Neural crest cell (in vitro differentiated cells): ENCODE measurements around the gene CBX2. TPM values are rescaled to one million over a fixed set of nuclear protein-coding genes. Genes with fewer than 3 reads are reported as not detected.

ENCODE experiments used
- DNase-seq: peaks from one replicate; pipeline ENCODE4 v3.0.0; 2021; ENCODE audit warnings: low read depth, mixed read lengths, low spot score
- H3K27ac Mint-ChIP-seq: one replicate; pipeline ENCODE4 v1.8.0; 2021; ENCODE audit warnings: mild to moderate bottlenecking, mixed read lengths; ENCODE audit not compliant: unreplicated experiment
- H3K27me3 Mint-ChIP-seq: 2 replicates; pipeline ENCODE4 v1.8.0; 2021; ENCODE audit warnings: low read depth, mild to moderate bottlenecking, mixed read lengths
- H3K36me3 Mint-ChIP-seq: 2 replicates; pipeline ENCODE4 v1.8.0; 2021; ENCODE audit warnings: low read depth, mild to moderate bottlenecking, mixed read lengths
- H3K4me1 Mint-ChIP-seq: 2 replicates; pipeline ENCODE4 v1.8.0; 2021; ENCODE audit warnings: mixed read lengths
- H3K4me3 Mint-ChIP-seq: one replicate; pipeline ENCODE4 v1.8.0; 2021; ENCODE audit warnings: mild to moderate bottlenecking, mixed read lengths
- H3K9me3 Mint-ChIP-seq: 2 replicates; pipeline ENCODE4 v1.8.0; 2021; ENCODE audit warnings: mixed read lengths
- total RNA-seq: library from RNA; stranded (reverse); gene quantifications from 2 replicates; pipeline ENCODE4 v1.2.1, GENCODE V29; 2021
- TF ChIP-seq, protein P1 (sequence below): fragments of 200-600 bp; sonication (generic); conservative IDR thresholded peaks from 2 replicates; pipeline ENCODE4 v1.5.0; 2021; ENCODE audit warnings: antibody characterized with exemption, mild to moderate bottlenecking

The CBX2 gene
- total RNA-seq, 1 donor from 2014 or later, result 101 TPM

DNA sequence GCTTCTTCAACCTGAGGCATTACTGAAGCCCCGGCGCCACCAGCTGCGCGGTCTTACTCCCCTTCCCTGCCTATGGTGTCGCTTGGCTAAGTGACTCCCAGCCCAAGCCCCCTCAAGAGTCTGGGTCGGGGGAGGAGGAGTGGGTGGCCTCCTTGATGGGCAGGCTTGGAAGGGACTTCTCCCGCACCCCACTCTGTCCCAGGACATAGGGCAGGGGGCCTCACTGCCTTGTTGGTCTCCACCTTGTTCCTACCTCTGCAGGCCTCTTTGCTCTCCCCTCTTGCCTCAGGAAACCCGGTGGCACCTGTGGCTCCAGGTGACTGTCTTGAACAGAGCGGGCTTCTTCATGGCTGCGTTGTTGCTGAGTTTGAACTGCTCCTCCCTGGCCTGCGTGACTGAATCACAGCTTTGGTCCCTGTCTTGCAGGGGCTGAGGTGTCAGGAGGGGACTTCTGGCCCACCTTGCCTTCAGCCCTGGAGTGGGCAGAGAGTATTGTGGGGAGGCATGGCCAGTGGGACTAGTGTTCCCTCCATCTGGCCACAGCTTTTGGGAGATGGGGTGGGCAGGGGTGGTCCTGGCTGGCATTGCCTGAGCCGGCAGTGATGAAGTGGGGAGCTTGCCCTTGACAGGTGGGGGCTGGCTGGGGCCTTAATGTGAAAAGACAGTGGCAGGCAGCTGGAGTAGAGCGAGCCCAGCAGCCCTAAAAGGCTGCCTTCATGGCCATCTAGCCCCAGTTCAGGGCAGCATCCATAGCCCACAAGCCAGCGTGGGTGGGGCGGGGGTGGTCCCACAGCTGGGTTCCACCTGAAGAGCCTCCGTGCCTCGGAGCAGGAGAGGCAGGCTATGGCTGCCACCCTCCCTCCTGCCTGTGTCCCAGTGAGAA lies 7.3 kb downstream of the CBX2 start:
- Mint-ChIP-seq H3K9me3 (no peaks in the 10 kb centered on the region), H3K4me3 (peak overlapping the region; percentile 60), H3K27ac (no peak overlapping the region), H3K36me3 (peaks cover 1% of the 10 kb centered on the region), H3K4me1 (peaks cover 35% of the 10 kb centered on the region), H3K27me3 (peaks cover 35% of the 10 kb centered on the region)
- DNase-seq, result no peak
- TF ChIP-seq, protein P1, sequence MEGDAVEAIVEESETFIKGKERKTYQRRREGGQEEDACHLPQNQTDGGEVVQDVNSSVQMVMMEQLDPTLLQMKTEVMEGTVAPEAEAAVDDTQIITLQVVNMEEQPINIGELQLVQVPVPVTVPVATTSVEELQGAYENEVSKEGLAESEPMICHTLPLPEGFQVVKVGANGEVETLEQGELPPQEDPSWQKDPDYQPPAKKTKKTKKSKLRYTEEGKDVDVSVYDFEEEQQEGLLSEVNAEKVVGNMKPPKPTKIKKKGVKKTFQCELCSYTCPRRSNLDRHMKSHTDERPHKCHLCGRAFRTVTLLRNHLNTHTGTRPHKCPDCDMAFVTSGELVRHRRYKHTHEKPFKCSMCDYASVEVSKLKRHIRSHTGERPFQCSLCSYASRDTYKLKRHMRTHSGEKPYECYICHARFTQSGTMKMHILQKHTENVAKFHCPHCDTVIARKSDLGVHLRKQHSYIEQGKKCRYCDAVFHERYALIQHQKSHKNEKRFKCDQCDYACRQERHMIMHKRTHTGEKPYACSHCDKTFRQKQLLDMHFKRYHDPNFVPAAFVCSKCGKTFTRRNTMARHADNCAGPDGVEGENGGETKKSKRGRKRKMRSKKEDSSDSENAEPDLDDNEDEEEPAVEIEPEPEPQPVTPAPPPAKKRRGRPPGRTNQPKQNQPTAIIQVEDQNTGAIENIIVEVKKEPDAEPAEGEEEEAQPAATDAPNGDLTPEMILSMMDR, result no peak

DNA sequence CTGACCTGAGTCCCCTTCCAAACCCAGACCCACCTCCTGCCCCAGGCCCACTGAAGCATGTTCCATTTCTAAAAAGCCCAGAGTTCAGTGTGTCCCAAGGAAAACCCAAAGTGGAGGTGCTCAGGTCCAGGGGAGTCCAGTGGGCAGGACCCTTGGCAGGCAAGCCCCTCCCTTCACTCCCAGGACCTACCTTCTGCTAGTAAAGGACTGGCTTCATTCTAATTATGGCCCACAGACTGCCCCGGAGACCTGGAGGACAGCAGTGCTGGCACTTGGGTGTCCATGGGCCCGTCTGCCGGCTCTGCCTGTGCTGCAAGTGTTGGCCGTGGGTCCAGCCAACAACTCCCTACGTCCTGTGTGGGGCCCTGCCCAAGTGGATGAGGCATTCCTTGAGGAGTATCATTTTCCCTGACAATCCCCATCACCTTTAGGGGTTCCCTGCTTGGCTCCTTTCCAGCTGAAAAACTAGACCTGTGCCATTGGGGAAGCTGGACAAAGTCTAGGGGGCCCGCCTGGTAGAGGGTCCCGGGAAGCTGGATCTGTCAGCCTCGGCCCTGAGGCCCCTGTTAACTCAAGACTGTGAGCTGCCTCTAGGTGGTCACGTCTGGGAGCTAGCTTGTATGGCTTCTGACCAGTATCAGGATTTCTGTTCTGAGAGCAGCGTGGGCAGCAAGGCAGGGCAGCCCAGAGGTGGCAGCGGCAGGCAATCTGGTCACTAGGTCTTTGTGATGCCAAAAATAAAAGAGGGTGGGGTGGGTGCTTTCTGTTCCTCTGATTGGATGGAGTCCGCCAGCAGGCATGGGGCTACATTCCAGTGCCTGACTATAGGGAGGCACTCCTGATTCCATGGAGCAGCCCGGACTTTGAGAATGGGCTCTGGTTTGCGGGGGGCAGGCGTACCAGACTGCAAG lies 8.2 kb downstream of the CBX2 start:
- Mint-ChIP-seq H3K9me3 (no peaks in the 10 kb centered on the region), H3K27me3 (peaks cover 44% of the 10 kb centered on the region), H3K4me3 (peak overlapping the region; percentile 60), H3K4me1 (peaks cover 26% of the 10 kb centered on the region), H3K36me3 (no peaks in the 10 kb centered on the region), H3K27ac (no peak overlapping the region)
- DNase-seq, result no peak
- TF ChIP-seq, protein P1, result no peak

DNA sequence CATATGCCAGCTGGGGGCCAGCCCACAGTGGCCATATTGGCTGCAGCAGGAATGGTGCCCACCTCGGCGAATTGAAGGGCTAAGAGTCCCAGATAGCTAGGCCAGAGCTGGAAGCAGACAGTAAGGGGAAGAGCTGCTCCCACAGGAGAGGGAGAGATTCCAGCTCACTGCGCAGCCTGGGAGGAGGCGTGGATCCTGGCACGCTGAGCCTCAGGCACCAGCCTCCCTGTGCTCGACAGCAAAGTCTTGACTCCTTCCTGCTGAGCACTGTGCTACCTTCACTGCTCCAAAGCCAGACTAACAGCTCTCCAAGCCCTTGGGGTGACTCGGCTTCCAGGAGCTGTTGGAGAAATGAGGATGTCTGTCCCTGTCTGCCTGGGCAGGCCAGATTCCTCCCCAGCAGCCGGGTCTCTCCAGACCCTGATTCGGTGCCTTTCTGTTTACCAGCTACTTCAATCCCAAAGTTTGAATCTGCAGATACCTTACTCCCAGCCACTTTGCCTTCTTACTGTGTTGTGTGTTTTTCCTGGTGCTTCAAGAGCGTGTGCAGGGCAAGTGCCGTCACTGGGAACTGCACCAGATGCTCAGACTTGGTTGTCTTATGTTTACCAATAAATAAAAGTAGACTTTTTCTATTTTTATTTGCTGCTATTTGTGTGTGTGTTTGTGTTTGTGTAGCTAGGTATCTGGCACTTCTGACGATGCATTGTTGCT lies 9.1 kb downstream of the CBX2 start:
- Mint-ChIP-seq H3K27me3 (peaks cover 53% of the 10 kb centered on the region), H3K27ac (no peak overlapping the region)

DNA sequence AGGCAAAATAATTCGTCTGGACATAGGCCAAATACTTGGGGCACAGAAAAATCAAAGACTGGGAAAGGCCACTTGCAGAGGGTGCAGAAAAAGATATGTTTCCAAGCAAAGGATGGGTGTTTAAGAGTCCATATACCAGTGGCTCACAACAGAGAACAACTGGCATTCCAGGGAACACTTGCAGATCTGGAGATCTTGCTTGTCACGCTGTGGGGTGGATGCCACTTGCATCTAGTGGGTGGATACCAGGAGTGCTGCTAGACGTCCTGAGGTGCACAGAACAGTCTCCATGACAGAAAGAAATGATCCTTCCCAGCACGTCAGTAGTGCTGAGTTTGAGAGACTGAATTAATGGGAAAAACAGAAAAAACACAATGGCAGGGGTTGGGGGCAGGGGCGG lies 10.5 kb downstream of the CBX2 start:
- Mint-ChIP-seq H3K9me3 (no peaks in the 10 kb centered on the region), H3K36me3 (no peaks in the 10 kb centered on the region), H3K4me1 (peaks cover 26% of the 10 kb centered on the region), H3K4me3 (peak overlapping the region; percentile 88), H3K27me3 (peaks cover 67% of the 10 kb centered on the region), H3K27ac (no peak overlapping the region)
- TF ChIP-seq, protein P1, result no peak
- no peak for DNase-seq

More for the DNA sequence above, 9.1 kb downstream of the CBX2 start:
- no peak for DNase-seq
- H3K4me1 Mint-ChIP-seq, result peaks cover 24% of the 10 kb centered on the region
- peak overlapping the region; percentile 88 for H3K4me3 Mint-ChIP-seq
- H3K36me3 Mint-ChIP-seq, result no peaks in the 10 kb centered on the region
- H3K9me3 Mint-ChIP-seq, result no peaks in the 10 kb centered on the region
- TF ChIP-seq, protein P1, result no peak
